ENCODE results near the gene PRKN. TPM values are rescaled to one million over a fixed set of nuclear protein-coding genes. Genes with fewer than 3 reads are reported as not detected.
"Not testable (repeated sequence)": the region's sequence is repeated elsewhere in the genome, so short reads cannot be mapped to it uniquely, and the experiment has no call there.

Gene PRKN
- total and polyA plus RNA-seq, 9 of the 15 experiments (the other 6 are each of a cell fraction or from before 2014, with no cell fraction given) = 0.03 to 0.96 (median 0.15) TPM; not detected in 2

- no peak overlapping the region for H3K4me2 ChIP-seq (ENCODE audit: insufficient read depth, low read length)
- H3K27me3 ChIP-seq (ENCODE audit: control insufficient read depth in 2 of 2, insufficient read depth in 2 of 2, low read length in 2 of 2) = no peaks in the 10 kb centered on the region; a peak in 2 of 5 replicates
- ATAC-seq (no peak), DNase-seq (ENCODE audit: extremely low read depth in 1 of 4, low spot score in 3 of 4) (no peak), FAIRE-seq (no peak)
- under 1% methylated on average over 7 of the region's 7 CpGs for WGBS (ENCODE audit: insufficient coverage, low coverage, missing lambda C conversion rate)
- H3K9me1 ChIP-seq (ENCODE audit: control insufficient read depth, insufficient read depth, low read length) = no peaks in the 10 kb centered on the region
- no peaks in the 10 kb centered on the region for H4K20me1 ChIP-seq (replicated peaks; ENCODE audit: control insufficient read depth, insufficient read depth, low read length)
- in situ Hi-C loops (cut with MboI) (no loop called here), intact Hi-C loops (cut with micrococcal nuclease) (no loop called here)
- H3K9me3 ChIP-seq (replicated peaks; ENCODE audit: control insufficient read depth, insufficient read depth, low read depth, low read length) = no peaks in the 10 kb centered on the region
- no peaks in the 10 kb centered on the region for H3K4me1 ChIP-seq (replicated peaks in 1 of 2; ENCODE audit: control insufficient read depth in 2 of 2, insufficient read depth in 2 of 2, low read length in 2 of 2)
- TF ChIP-seq ZNF354B (CRISPR knock-in tag; IDR thresholded peaks at IDR 0.05) (no peak), HDAC6 (IDR thresholded peaks at IDR 0.05; ENCODE audit: low read depth, low read length) (no peak), RAD21 (CRISPR knock-in tag; conservative IDR thresholded peaks at IDR 0.05 in 1 of 2, IDR thresholded peaks at IDR 0.05 in 1 of 2) (no peak), ZBED1 (IDR thresholded peaks at IDR 0.05) (no peak), SIX5 (IDR thresholded peaks at IDR 0.05; ENCODE audit: borderline replicate concordance in 1 of 2, insufficient read depth in 1 of 2, low read depth in 1 of 2, low read length in 2 of 2) (no peak), RBM39 (optimal IDR thresholded peaks at IDR 0.05; ENCODE audit: low read depth, low read length) (no peak), ZNF280B (CRISPR knock-in tag; IDR thresholded peaks at IDR 0.05) (no peak), MAZ (CRISPR knock-in tag; conservative IDR thresholded peaks at IDR 0.05 in 1 of 2, IDR thresholded peaks at IDR 0.05 in 1 of 2) (no peak), FOXA1 (IDR thresholded peaks at IDR 0.05; ENCODE audit: borderline replicate concordance) (no peak), MECOM (CRISPR knock-in tag; IDR thresholded peaks at IDR 0.05) (no peak), TAF15 (IDR thresholded peaks at IDR 0.05; ENCODE audit: low read depth, low read length) (no peak)
- no peak overlapping the region for H3K9ac ChIP-seq (ENCODE audit: insufficient read depth in 1 of 2, low read depth in 2 of 2, low read length in 2 of 2)
- no peaks in the 10 kb centered on the region for H3K79me2 ChIP-seq (ENCODE audit: control insufficient read depth, insufficient read depth, low read length)
- no peaks in the 10 kb centered on the region for H3K36me3 ChIP-seq (ENCODE audit: control insufficient read depth, insufficient read depth, low read length)
- ChIA-PET CTCF (ENCODE audit: low intra/inter-chr PET ratio) (no interaction called here), POLR2A (no interaction called here)
- no peak overlapping the region for H3K4me3 ChIP-seq
- BruUV-seq (replicated peaks) = no TSS peak
- H3K27ac ChIP-seq (ENCODE audit: extremely low read depth, low read depth, low read length) = no peak overlapping the region
- no peak overlapping the region for H2AFZ ChIP-seq (ENCODE audit: low read depth, low read length)
Measured at GRCh38 chr6:161889324-161889723, 838.2 kb downstream of the PRKN start.

GRCh38 chr6:161886545-161886944, 841.0 kb downstream of the PRKN start:
- H3K27me3 ChIP-seq (ENCODE audit: control insufficient read depth in 2 of 2, insufficient read depth in 2 of 2, low read length in 2 of 2); H3K36me3 ChIP-seq (ENCODE audit: control insufficient read depth, insufficient read depth, low read length); in situ Hi-C loops (cut with MboI); H4K20me1 ChIP-seq (replicated peaks; ENCODE audit: control insufficient read depth, insufficient read depth, low read length); H3K4me3 ChIP-seq; BruUV-seq (replicated peaks); intact Hi-C loops (cut with micrococcal nuclease); DNase-seq (ENCODE audit: extremely low read depth in 1 of 4, low spot score in 3 of 4); H2AFZ ChIP-seq (ENCODE audit: low read depth, low read length); H3K4me2 ChIP-seq (ENCODE audit: insufficient read depth, low read length); H3K79me2 ChIP-seq (ENCODE audit: control insufficient read depth, insufficient read depth, low read length); H3K4me1 ChIP-seq (replicated peaks in 1 of 2; ENCODE audit: control insufficient read depth in 2 of 2, insufficient read depth in 2 of 2, low read length in 2 of 2); ATAC-seq; H3K9ac ChIP-seq (ENCODE audit: insufficient read depth in 1 of 2, low read depth in 2 of 2, low read length in 2 of 2); FAIRE-seq; H3K9me3 ChIP-seq (replicated peaks; ENCODE audit: control insufficient read depth, insufficient read depth, low read depth, low read length); CTCF ChIA-PET (ENCODE audit: low intra/inter-chr PET ratio); H3K9me1 ChIP-seq (ENCODE audit: control insufficient read depth, insufficient read depth, low read length); H3K27ac ChIP-seq (ENCODE audit: extremely low read depth, low read depth, low read length): not testable (repeated sequence)
- 1% methylated on average over 9 of the region's 9 CpGs for WGBS (ENCODE audit: insufficient coverage, low coverage, missing lambda C conversion rate)
- POLR2A ChIA-PET = interaction anchor here (1.6 kb wide), 1 partner anchor 10 kb away, joined by 3 read pairs; no protein-coding TSS in a partner anchor
